Renal cortical epithelial cell (primary cell): Measurements from ENCODE around the gene PALLD. TPM values are rescaled to one million over a fixed set of nuclear protein-coding genes. Genes with fewer than 3 reads are reported as not detected.

ENCODE experiments used
- DNase-seq: peaks from one replicate; pipeline ENCODE4 v3.0.0-alpha.2; 2011; ENCODE audit warnings: low read depth
- total RNA-seq: library from RNA; depleted of rRNA; stranded (reverse); fragments of >200 nt; gene quantifications from 2 replicates; pipeline ENCODE4 v1.2.3, GENCODE V29; 2014

The PALLD gene
- total RNA-seq, 1 donor from 2014 or later = 278 TPM

- DNase-seq = no peak
These were observed 28.0 kb downstream of the PALLD start for GRCh38 chr4:168524897-168525296.

- DNase-seq = no peak
These were observed 30.7 kb downstream of the PALLD start for GRCh38 chr4:168527560-168527959.

GRCh38 chr4:168528131-168528949 lies 31.5 kb downstream of the PALLD start:
- peak; percentile 49 for DNase-seq

GRCh38 chr4:168529257-168529656 lies 32.4 kb downstream of the PALLD start:
- no peak for DNase-seq

- DNase-seq = no peak
These were observed 34.5 kb downstream of the PALLD start for GRCh38 chr4:168531305-168531704.

GRCh38 chr4:168534535-168534934 lies 37.7 kb downstream of the PALLD start:
- DNase-seq = no peak

GRCh38 chr4:168535689-168536088 lies 38.8 kb downstream of the PALLD start:
- DNase-seq = no peak

GRCh38 chr4:168536448-168536847 lies 39.6 kb downstream of the PALLD start:
- no peak for DNase-seq

GRCh38 chr4:168537086-168537485 lies 40.2 kb downstream of the PALLD start:
- no peak for DNase-seq

GRCh38 chr4:168537571-168537970 lies 40.7 kb downstream of the PALLD start:
- DNase-seq = no peak

- DNase-seq = no peak
These were observed 41.8 kb downstream of the PALLD start for GRCh38 chr4:168538632-168539031.

- no peak for DNase-seq
These were observed 43.2 kb downstream of the PALLD start for GRCh38 chr4:168540086-168540485.

GRCh38 chr4:168540503-168541265 lies 43.8 kb downstream of the PALLD start:
- no peak for DNase-seq

GRCh38 chr4:168541266-168541953 lies 44.6 kb downstream of the PALLD start:
- DNase-seq = peak; percentile 77

- DNase-seq = no peak
These were observed 52.3 kb downstream of the PALLD start for GRCh38 chr4:168549143-168549542.

GRCh38 chr4:168550064-168550766 lies 53.4 kb downstream of the PALLD start:
- DNase-seq = no peak

GRCh38 chr4:168551211-168551610 lies 54.4 kb downstream of the PALLD start:
- DNase-seq = peak; percentile 63

- DNase-seq = peak; percentile 39
These were observed 55.3 kb downstream of the PALLD start for GRCh38 chr4:168551945-168552695.

- DNase-seq = no peak
These were observed 57.0 kb downstream of the PALLD start for GRCh38 chr4:168553714-168554370.

GRCh38 chr4:168555437-168555836 lies 58.6 kb downstream of the PALLD start:
- no peak for DNase-seq

GRCh38 chr4:168557658-168558057 lies 60.8 kb downstream of the PALLD start:
- DNase-seq = no peak
